WERI-Rb-1 (cell line): ENCODE results near the gene HCN1.

ENCODE experiments used
- DNase-seq: peaks from one replicate; pipeline ENCODE4 v3.0.0-alpha.2; 2020
- H3K27ac ChIP-seq: fragments of 250-450 bp; sonication (Bioruptor Pico); 2 replicates; pipeline ENCODE4 v1.5.1; 2020; ENCODE audit warnings: mild to moderate bottlenecking, moderate library complexity
- H3K27me3 ChIP-seq: fragments of 250-450 bp; sonication (Bioruptor Pico); 2 replicates; pipeline ENCODE4 v1.5.1; 2021; ENCODE audit warnings: mild to moderate bottlenecking, low read depth, moderate library complexity; ENCODE audit not compliant: insufficient read depth, severe bottlenecking
- H3K36me3 ChIP-seq: fragments of 250-450 bp; sonication (Bioruptor Pico); 2 replicates; pipeline ENCODE4 v1.5.1; 2020; ENCODE audit warnings: mild to moderate bottlenecking, moderate library complexity
- H3K4me3 ChIP-seq: 2 replicates; pipeline ENCODE4 v1.5.1; 2011; ENCODE audit warnings: low read depth, mild to moderate bottlenecking, control low read depth, low read length
- H3K9me3 ChIP-seq: fragments of 250-450 bp; sonication (Bioruptor Pico); 2 replicates; pipeline ENCODE4 v1.5.1; 2021; ENCODE audit warnings: mild to moderate bottlenecking, moderate library complexity; ENCODE audit not compliant: severe bottlenecking
- CTCF ChIP-seq: IDR thresholded peaks from 2 replicates; pipeline ENCODE4 v1.5.1; 2011; ENCODE audit warnings: low read depth, mild to moderate bottlenecking, control low read depth, inconsistent platforms, low read length

Gene HCN1

GRCh38 chr5:45252978-45253377, 443.2 kb downstream of the HCN1 start:
- H3K27ac ChIP-seq = no peak overlapping the region
- DNase-seq = no peak
- no peaks in the 10 kb centered on the region for H3K27me3 ChIP-seq
- H3K9me3 ChIP-seq = no peaks in the 10 kb centered on the region
- TF ChIP-seq CTCF = no peak
- H3K36me3 ChIP-seq = no peaks in the 10 kb centered on the region
- no peak overlapping the region for H3K4me3 ChIP-seq

- Histone ChIP-seq H3K4me3 (no peak overlapping the region), H3K27me3 (no peaks in the 10 kb centered on the region), H3K36me3 (no peaks in the 10 kb centered on the region), H3K27ac (no peak overlapping the region), H3K9me3 (no peaks in the 10 kb centered on the region)
- TF ChIP-seq CTCF = no peak
- no peak for DNase-seq
Observed at GRCh38 chr5:45252541-45252940, 443.6 kb downstream of the HCN1 start.

GRCh38 chr5:45225571-45226031, 470.6 kb downstream of the HCN1 start:
- no peaks in the 10 kb centered on the region for H3K9me3 ChIP-seq
- peak; percentile 19; the same call in 1 of the 2 replicates for TF ChIP-seq CTCF
- H3K27me3 ChIP-seq = no peaks in the 10 kb centered on the region
- H3K4me3 ChIP-seq = no peak overlapping the region
- no peaks in the 10 kb centered on the region for H3K36me3 ChIP-seq
- DNase-seq = no peak
- no peak overlapping the region for H3K27ac ChIP-seq

GRCh38 chr5:45205403-45205961, 490.7 kb downstream of the HCN1 start:
- H3K36me3 ChIP-seq = no peaks in the 10 kb centered on the region
- no peak overlapping the region for H3K4me3 ChIP-seq
- no peaks in the 10 kb centered on the region for H3K27me3 ChIP-seq
- TF ChIP-seq CTCF = no peak
- no peak overlapping the region for H3K27ac ChIP-seq
- H3K9me3 ChIP-seq = no peaks in the 10 kb centered on the region
- DNase-seq = no peak
